Measurements from ENCODE around the gene GLB1L3.
A peak's percentile ranks its signal among the peaks of the same experiment; 100 is the strongest.

GLB1L3 gene

DNA sequence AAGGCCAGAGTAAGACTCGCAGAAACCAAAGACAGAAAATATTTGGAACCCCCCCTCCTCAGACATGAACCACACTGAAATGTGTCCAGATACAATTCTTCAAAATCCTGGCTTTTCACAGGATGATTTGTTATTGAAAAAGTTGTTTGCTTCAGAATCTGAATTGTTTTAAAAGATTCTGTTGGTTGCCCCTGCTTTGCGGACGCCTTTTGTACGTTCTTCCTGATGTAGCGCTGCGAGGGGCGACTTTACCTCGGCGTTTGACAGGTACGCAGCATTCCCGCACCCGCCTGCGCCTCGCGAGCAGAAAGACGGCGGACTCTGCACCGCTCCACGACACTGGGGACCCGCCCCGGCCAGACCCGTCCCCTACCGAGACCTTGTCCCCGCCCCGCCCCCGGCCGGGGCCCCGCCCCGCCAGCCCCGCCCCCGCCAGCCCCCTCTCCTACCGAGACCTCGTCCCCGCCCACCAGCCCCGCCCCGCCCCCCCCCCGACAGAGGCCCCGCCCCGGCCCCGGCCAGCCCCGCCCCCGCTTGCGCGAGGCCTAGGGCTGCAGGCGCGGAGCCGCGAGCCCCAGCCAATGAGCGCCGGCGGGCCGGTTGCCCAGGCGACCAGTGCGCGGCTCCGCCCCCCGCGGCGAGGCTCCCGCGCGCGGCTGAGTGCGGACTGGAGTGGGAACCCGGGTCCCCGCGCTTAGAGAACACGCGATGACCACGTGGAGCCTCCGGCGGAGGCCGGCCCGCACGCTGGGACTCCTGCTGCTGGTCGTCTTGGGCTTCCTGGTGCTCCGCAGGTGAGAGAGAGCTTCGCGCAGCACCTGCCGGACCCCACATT, 55.4 kb downstream of the GLB1L3 start, which contains the start of gene GLB1L2:
GLB1L2 (plus strand) TSS at position 635 of the 835 bp plus-strand sequence; CDS start at position 709, 74 bp downstream.
- no peaks in the 10 kb centered on the region for H3K9me3 ChIP-seq (ENCODE audit: control insufficient read depth in 1 of 2, low read length in 2 of 2)
- H3K27ac ChIP-seq (ENCODE audit: low read depth, low read length): no peak within 1 kb of the TSS
- peak within 1 kb of the TSS; percentile 36 to 45 for H3K9ac ChIP-seq (ENCODE audit: low read depth in 1 of 2, low read length in 2 of 2)
- H3K36me3 ChIP-seq (ENCODE audit: control insufficient read depth in 1 of 2, insufficient read depth in 2 of 2, low read length in 2 of 2): no peaks in the 10 kb centered on the region
- H3K4me3 ChIP-seq (ENCODE audit: low read depth in 1 of 2, low read length in 2 of 2): peak within 1 kb of the TSS; percentile 75 to 78
- H3K4me1 ChIP-seq (ENCODE audit: control insufficient read depth in 1 of 2, insufficient read depth in 2 of 2, low read length in 2 of 2): peaks cover 8 to 13% of the 10 kb centered on the region in 2 donors
- peaks cover 0 to 4% of the 10 kb centered on the region in 2 donors for H3K27me3 ChIP-seq (ENCODE audit: control insufficient read depth in 1 of 2, insufficient read depth in 2 of 2, low read length in 2 of 2)

DNA sequence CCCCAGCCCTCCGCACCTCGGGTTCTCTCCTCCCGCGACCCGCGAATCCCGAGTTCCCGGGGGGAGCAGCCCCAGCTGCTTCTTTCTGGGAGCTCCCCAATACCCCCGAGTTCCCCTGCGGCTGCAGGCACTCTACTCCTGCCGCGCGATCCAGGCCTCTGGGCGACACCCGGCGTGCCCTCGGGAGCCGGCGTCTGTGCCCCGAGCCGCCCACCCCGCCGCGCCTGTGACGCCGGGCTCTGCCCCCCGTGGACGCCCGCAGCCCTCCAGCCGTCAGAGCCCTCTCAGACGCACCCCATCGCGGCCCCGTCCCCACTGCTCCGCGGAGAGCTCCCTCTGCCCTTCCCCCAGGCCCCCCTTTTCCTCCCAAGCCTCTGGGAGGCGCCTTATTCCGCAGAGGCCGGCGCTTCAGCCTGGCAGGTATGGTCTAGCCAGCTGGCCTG, 56.0 kb downstream of the GLB1L3 start:
- Histone ChIP-seq H3K27ac (ENCODE audit: low read depth, low read length) (no peak overlapping the region), H3K27me3 (ENCODE audit: control insufficient read depth in 1 of 2, insufficient read depth in 2 of 2, low read length in 2 of 2) (peaks cover 0 to 4% of the 10 kb centered on the region in 2 donors), H3K9ac (ENCODE audit: low read depth in 1 of 2, low read length in 2 of 2) (peak overlapping the region; percentile 30 to 45)

GRCh38 chr11:134332782-134333181, 56.6 kb downstream of the GLB1L3 start:
- H3K9ac ChIP-seq (ENCODE audit: low read depth in 1 of 2, low read length in 2 of 2): peak overlapping the region in 1 of 2 donors; percentile 45
- H3K27me3 ChIP-seq (ENCODE audit: control insufficient read depth in 1 of 2, insufficient read depth in 2 of 2, low read length in 2 of 2): peaks cover 0 to 4% of the 10 kb centered on the region in 2 donors
- H3K27ac ChIP-seq (ENCODE audit: low read depth, low read length): no peak overlapping the region
- H3K4me1 ChIP-seq (ENCODE audit: control insufficient read depth in 1 of 2, insufficient read depth in 2 of 2, low read length in 2 of 2): peaks cover 8 to 13% of the 10 kb centered on the region in 2 donors
- no peaks in the 10 kb centered on the region for H3K36me3 ChIP-seq (ENCODE audit: control insufficient read depth in 1 of 2, insufficient read depth in 2 of 2, low read length in 2 of 2)
- H3K9me3 ChIP-seq (ENCODE audit: control insufficient read depth in 1 of 2, low read length in 2 of 2): no peaks in the 10 kb centered on the region
- H3K4me3 ChIP-seq (ENCODE audit: low read depth in 1 of 2, low read length in 2 of 2): peak overlapping the region; percentile 75 to 78

More for the DNA sequence above, 56.0 kb downstream of the GLB1L3 start:
- Histone ChIP-seq H3K36me3 (ENCODE audit: control insufficient read depth in 1 of 2, insufficient read depth in 2 of 2, low read length in 2 of 2) (no peaks in the 10 kb centered on the region), H3K4me3 (ENCODE audit: low read depth in 1 of 2, low read length in 2 of 2) (peak overlapping the region; percentile 75 to 78), H3K4me1 (ENCODE audit: control insufficient read depth in 1 of 2, insufficient read depth in 2 of 2, low read length in 2 of 2) (peaks cover 8 to 13% of the 10 kb centered on the region in 2 donors), H3K9me3 (ENCODE audit: control insufficient read depth in 1 of 2, low read length in 2 of 2) (no peaks in the 10 kb centered on the region)

- H3K36me3 ChIP-seq (ENCODE audit: control insufficient read depth in 1 of 2, insufficient read depth in 2 of 2, low read length in 2 of 2): no peaks in the 10 kb centered on the region
- no peak overlapping the region for H3K4me3 ChIP-seq (ENCODE audit: low read depth in 1 of 2, low read length in 2 of 2)
- no peaks in the 10 kb centered on the region for H3K9me3 ChIP-seq (ENCODE audit: control insufficient read depth in 1 of 2, low read length in 2 of 2)
- no peak overlapping the region for H3K9ac ChIP-seq (ENCODE audit: low read depth in 1 of 2, low read length in 2 of 2)
- no peak overlapping the region for H3K27ac ChIP-seq (ENCODE audit: low read depth, low read length)
- peaks cover 8 to 13% of the 10 kb centered on the region in 2 donors for H3K4me1 ChIP-seq (ENCODE audit: control insufficient read depth in 1 of 2, insufficient read depth in 2 of 2, low read length in 2 of 2)
- H3K27me3 ChIP-seq (ENCODE audit: control insufficient read depth in 1 of 2, insufficient read depth in 2 of 2, low read length in 2 of 2): peaks cover 0 to 4% of the 10 kb centered on the region in 2 donors
Measured at GRCh38 chr11:134333312-134333711, 57.1 kb downstream of the GLB1L3 start.

DNA sequence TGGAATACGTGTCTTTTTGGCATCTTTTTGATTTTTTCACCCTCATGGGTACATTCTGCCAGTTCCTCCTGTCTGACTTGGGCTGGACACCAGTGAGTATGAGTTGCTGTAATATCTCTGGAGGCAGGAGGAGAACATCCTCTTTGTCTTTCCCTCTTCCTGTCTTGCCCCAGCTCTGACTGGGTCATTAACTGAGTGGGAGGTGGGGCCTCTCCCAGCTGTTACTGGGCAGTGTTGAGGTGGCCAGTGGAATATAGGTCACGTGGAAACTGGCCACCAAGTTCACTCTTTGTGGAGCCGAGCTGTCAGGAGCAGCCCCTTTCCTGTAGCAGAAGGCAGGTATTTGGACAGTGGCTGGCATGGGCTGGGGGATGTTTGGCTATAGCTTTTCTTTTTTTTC, 57.8 kb downstream of the GLB1L3 start:
- Histone ChIP-seq H3K4me3 (ENCODE audit: low read depth in 1 of 2, low read length in 2 of 2) (no peak overlapping the region), H3K36me3 (ENCODE audit: control insufficient read depth in 1 of 2, insufficient read depth in 2 of 2, low read length in 2 of 2) (no peaks in the 10 kb centered on the region), H3K9ac (ENCODE audit: low read depth in 1 of 2, low read length in 2 of 2) (no peak overlapping the region), H3K27me3 (ENCODE audit: control insufficient read depth in 1 of 2, insufficient read depth in 2 of 2, low read length in 2 of 2) (peaks cover 0 to 4% of the 10 kb centered on the region in 2 donors), H3K9me3 (ENCODE audit: control insufficient read depth in 1 of 2, low read length in 2 of 2) (no peaks in the 10 kb centered on the region), H3K27ac (ENCODE audit: low read depth, low read length) (no peak overlapping the region), H3K4me1 (ENCODE audit: control insufficient read depth in 1 of 2, insufficient read depth in 2 of 2, low read length in 2 of 2) (peaks cover 8 to 18% of the 10 kb centered on the region in 2 donors)

DNA sequence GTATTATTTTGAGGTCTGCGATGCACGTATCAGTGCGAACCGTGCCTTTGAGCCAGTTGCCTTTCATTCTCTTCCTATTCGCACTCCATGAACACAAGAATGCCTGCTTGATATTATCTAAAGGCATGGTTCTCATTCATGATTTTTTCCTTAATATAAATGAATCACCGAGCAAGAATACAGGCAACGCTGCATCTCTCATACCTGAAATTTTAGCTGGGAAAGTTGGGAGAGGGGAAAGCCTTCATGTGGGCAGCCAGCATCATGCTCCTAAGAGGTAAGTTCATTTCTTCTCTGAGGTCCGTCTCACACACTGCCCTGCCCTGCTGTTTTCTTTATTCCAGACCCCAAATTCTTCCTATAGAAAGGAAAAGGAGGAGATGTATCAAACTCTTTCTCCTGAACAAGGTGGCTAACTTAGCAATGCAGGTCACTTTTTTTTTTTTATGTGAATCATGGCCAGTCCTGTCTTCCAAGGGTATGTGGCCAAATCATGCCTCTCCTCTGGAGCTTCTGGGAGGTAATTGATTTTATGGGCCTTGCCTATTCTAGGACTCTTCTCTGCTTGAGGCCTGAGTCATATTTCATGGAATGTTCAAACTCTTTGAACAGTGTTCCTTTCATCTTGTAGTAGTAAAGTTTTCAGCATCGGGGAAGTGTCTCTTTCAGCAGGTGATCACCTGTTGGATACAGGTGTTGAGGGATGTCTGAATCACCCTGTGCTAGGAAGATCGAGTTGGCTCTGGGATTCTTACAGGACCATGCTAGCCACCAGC, 58.8 kb downstream of the GLB1L3 start:
- H3K27ac ChIP-seq (ENCODE audit: low read depth, low read length): no peak overlapping the region
- no peak overlapping the region for H3K4me3 ChIP-seq (ENCODE audit: low read depth in 1 of 2, low read length in 2 of 2)
- H3K27me3 ChIP-seq (ENCODE audit: control insufficient read depth in 1 of 2, insufficient read depth in 2 of 2, low read length in 2 of 2): peaks cover 0 to 4% of the 10 kb centered on the region in 2 donors
- H3K9ac ChIP-seq (ENCODE audit: low read depth in 1 of 2, low read length in 2 of 2): no peak overlapping the region
- H3K4me1 ChIP-seq (ENCODE audit: control insufficient read depth in 1 of 2, insufficient read depth in 2 of 2, low read length in 2 of 2): peaks cover 10 to 28% of the 10 kb centered on the region in 2 donors
- H3K36me3 ChIP-seq (ENCODE audit: control insufficient read depth in 1 of 2, insufficient read depth in 2 of 2, low read length in 2 of 2): no peaks in the 10 kb centered on the region
- H3K9me3 ChIP-seq (ENCODE audit: control insufficient read depth in 1 of 2, low read length in 2 of 2): no peaks in the 10 kb centered on the region

GRCh38 chr11:134337051-134337450, 60.9 kb downstream of the GLB1L3 start:
- H3K27me3 ChIP-seq (ENCODE audit: control insufficient read depth in 1 of 2, insufficient read depth in 2 of 2, low read length in 2 of 2): peaks cover 0 to 4% of the 10 kb centered on the region in 2 donors
- H3K27ac ChIP-seq (ENCODE audit: low read depth, low read length): no peak overlapping the region
- no peak overlapping the region for H3K4me3 ChIP-seq (ENCODE audit: low read depth in 1 of 2, low read length in 2 of 2)
- H3K9me3 ChIP-seq (ENCODE audit: control insufficient read depth in 1 of 2, low read length in 2 of 2): no peaks in the 10 kb centered on the region
- no peaks in the 10 kb centered on the region for H3K36me3 ChIP-seq (ENCODE audit: control insufficient read depth in 1 of 2, insufficient read depth in 2 of 2, low read length in 2 of 2)
- peaks cover 17 to 31% of the 10 kb centered on the region in 2 donors for H3K4me1 ChIP-seq (ENCODE audit: control insufficient read depth in 1 of 2, insufficient read depth in 2 of 2, low read length in 2 of 2)
- no peak overlapping the region for H3K9ac ChIP-seq (ENCODE audit: low read depth in 1 of 2, low read length in 2 of 2)

- Histone ChIP-seq H3K4me1 (ENCODE audit: control insufficient read depth in 1 of 2, insufficient read depth in 2 of 2, low read length in 2 of 2) (peaks cover 11 to 25% of the 10 kb centered on the region in 2 donors), H3K27ac (ENCODE audit: low read depth, low read length) (no peak overlapping the region), H3K9me3 (ENCODE audit: control insufficient read depth in 1 of 2, low read length in 2 of 2) (no peaks in the 10 kb centered on the region), H3K36me3 (ENCODE audit: control insufficient read depth in 1 of 2, insufficient read depth in 2 of 2, low read length in 2 of 2) (no peaks in the 10 kb centered on the region), H3K4me3 (ENCODE audit: low read depth in 1 of 2, low read length in 2 of 2) (no peak overlapping the region), H3K27me3 (ENCODE audit: control insufficient read depth in 1 of 2, insufficient read depth in 2 of 2, low read length in 2 of 2) (peaks cover 0 to under 1% of the 10 kb centered on the region in 2 donors), H3K9ac (ENCODE audit: low read depth in 1 of 2, low read length in 2 of 2) (no peak overlapping the region)
Measured at GRCh38 chr11:134338068-134338467, 61.9 kb downstream of the GLB1L3 start.

DNA sequence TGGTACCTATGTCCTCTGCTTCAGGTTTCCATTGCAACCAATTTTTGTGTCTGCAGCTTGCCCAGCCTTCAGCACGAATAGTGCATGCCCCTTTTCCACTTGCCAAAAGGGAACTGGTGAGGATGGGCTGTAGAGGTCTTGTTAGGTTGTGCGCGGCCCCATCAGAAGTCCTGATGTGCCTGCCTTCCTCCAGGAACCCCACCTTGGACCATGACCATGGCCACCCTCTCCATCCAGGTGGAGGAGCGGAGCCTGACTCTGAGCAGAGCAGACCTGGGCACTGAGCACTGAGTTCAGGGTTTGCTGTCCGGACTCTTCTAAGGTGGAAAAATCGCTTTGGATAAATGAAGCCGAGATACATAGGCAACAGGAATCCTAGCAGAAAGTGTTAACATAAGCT, 62.5 kb downstream of the GLB1L3 start:
- Histone ChIP-seq H3K27me3 (ENCODE audit: control insufficient read depth in 1 of 2, insufficient read depth in 2 of 2, low read length in 2 of 2) (no peaks in the 10 kb centered on the region), H3K27ac (ENCODE audit: low read depth, low read length) (no peak overlapping the region), H3K4me1 (ENCODE audit: control insufficient read depth in 1 of 2, insufficient read depth in 2 of 2, low read length in 2 of 2) (peaks cover 11 to 25% of the 10 kb centered on the region in 2 donors), H3K9me3 (ENCODE audit: control insufficient read depth in 1 of 2, low read length in 2 of 2) (no peaks in the 10 kb centered on the region), H3K36me3 (ENCODE audit: control insufficient read depth in 1 of 2, insufficient read depth in 2 of 2, low read length in 2 of 2) (no peaks in the 10 kb centered on the region), H3K4me3 (ENCODE audit: low read depth in 1 of 2, low read length in 2 of 2) (no peak overlapping the region), H3K9ac (ENCODE audit: low read depth in 1 of 2, low read length in 2 of 2) (no peak overlapping the region)

DNA sequence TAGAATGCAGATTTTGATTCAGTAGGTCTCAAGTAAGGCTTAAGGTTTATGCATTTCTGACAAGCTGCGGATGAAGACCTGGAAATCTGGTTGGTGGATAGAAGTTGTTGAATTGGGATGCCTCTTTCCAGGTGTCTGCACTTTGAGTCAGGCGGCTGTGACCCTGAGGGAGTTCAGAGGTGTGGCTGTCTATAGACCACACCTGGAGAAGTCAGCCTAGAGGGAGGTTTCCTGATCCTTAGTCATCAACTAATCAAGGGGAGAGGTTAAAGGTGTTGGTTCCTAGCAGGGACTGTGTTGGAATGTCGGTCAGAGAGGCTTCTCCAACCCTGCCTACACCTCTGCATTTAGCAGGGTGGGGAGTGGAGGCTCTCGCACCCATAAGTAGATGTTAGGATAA, 63.6 kb downstream of the GLB1L3 start:
- Histone ChIP-seq H3K27me3 (ENCODE audit: control insufficient read depth in 1 of 2, insufficient read depth in 2 of 2, low read length in 2 of 2) (no peaks in the 10 kb centered on the region), H3K4me1 (ENCODE audit: control insufficient read depth in 1 of 2, insufficient read depth in 2 of 2, low read length in 2 of 2) (peaks cover 11 to 25% of the 10 kb centered on the region in 2 donors), H3K36me3 (ENCODE audit: control insufficient read depth in 1 of 2, insufficient read depth in 2 of 2, low read length in 2 of 2) (no peaks in the 10 kb centered on the region), H3K4me3 (ENCODE audit: low read depth in 1 of 2, low read length in 2 of 2) (peak overlapping the region in 1 of 2 donors; percentile 4), H3K27ac (ENCODE audit: low read depth, low read length) (no peak overlapping the region), H3K9me3 (ENCODE audit: control insufficient read depth in 1 of 2, low read length in 2 of 2) (no peaks in the 10 kb centered on the region), H3K9ac (ENCODE audit: low read depth in 1 of 2, low read length in 2 of 2) (no peak overlapping the region)

Data from duodenal mucosa (tissue), 2 donors.